MCF 10A (cell line): ENCODE results near the gene AQP12A. TPM values are rescaled to one million over a fixed set of nuclear protein-coding genes. Genes with fewer than 3 reads are reported as not detected.

Source experiments
- BruUV-seq: library from RNA; stranded (reverse); fragments of 400-500 nt; replicated peaks from 2 replicates; lab custom pipeline; 2021; lab: Mats Ljungman, UMichigan
- CTCF ChIA-PET: fragments of 300-600 bp; sonication (Branson Sonifier 250); formaldehyde crosslinking; extraction: SDS; loops from one replicate; lab custom pipeline; 2021; ENCODE audit warnings: antibody characterized with exemption, inconsistent platforms; lab: Yijun Ruan, JAX
- POLR2A ChIA-PET: fragments of 300-600, 350-650 bp; sonication (Branson Sonifier 250); formaldehyde crosslinking; extraction: SDS; loops from one replicate; lab custom pipeline; 2020; ENCODE audit warnings: antibody characterized with exemption, inconsistent platforms; lab: Yijun Ruan, JAX
- DNase-seq: peaks from one replicate; pipeline ENCODE4 v3.0.0-alpha.2; 2018; ENCODE audit not compliant: unreplicated experiment
- H3K27ac Mint-ChIP-seq: one replicate; pipeline ENCODE4 v1.8.0; 2022; ENCODE audit warnings: mild to moderate bottlenecking, low read depth, mixed read lengths; ENCODE audit not compliant: unreplicated experiment
- H3K27me3 Mint-ChIP-seq: one replicate; pipeline ENCODE4 v1.8.0; 2022; ENCODE audit warnings: mixed read lengths; ENCODE audit not compliant: insufficient read depth, unreplicated experiment
- H3K36me3 Mint-ChIP-seq: one replicate; pipeline ENCODE4 v1.8.0; 2022; ENCODE audit warnings: mild to moderate bottlenecking, moderate library complexity, mixed read lengths; ENCODE audit not compliant: insufficient read depth, unreplicated experiment
- H3K4me1 Mint-ChIP-seq: one replicate; pipeline ENCODE4 v1.8.0; 2022; ENCODE audit warnings: mixed read lengths; ENCODE audit not compliant: insufficient read depth, unreplicated experiment
- H3K4me3 Mint-ChIP-seq: one replicate; pipeline ENCODE4 v1.8.0; 2022; ENCODE audit warnings: mild to moderate bottlenecking, moderate library complexity, mixed read lengths; ENCODE audit not compliant: unreplicated experiment
- H3K9me3 Mint-ChIP-seq: one replicate; pipeline ENCODE4 v1.8.0; 2022; ENCODE audit warnings: mixed read lengths; ENCODE audit not compliant: unreplicated experiment
- CTCF ChIP-seq: fragments of 200-600 bp; IDR thresholded peaks from one replicate; pipeline ENCODE4 v1.8.0; 2022; ENCODE audit warnings: antibody characterized with exemption, mild to moderate bottlenecking; ENCODE audit not compliant: unreplicated experiment
- intact Hi-C: fragments of 100-400 bp; cut with micrococcal nuclease; formaldehyde crosslinking; loops from 2 replicates; pipeline ENCODE4 v1.14.1; 2022
- total RNA-seq: library from RNA; stranded (reverse); gene quantifications from 2 replicates; pipeline ENCODE4 v1.2.3, GENCODE V29; 2022

Gene AQP12A
- total RNA-seq, 1 experiment from 2014 or later: not detected

GRCh38 chr2:240711701-240712100 lies 20.0 kb downstream of the AQP12A start:
- POLR2A ChIA-PET: no interaction called here
- Mint-ChIP-seq H3K4me1 (no peaks in the 10 kb centered on the region), H3K36me3 (no peaks in the 10 kb centered on the region), H3K27ac (no peak overlapping the region), H3K27me3 (peaks cover 57% of the 10 kb centered on the region), H3K4me3 (no peak overlapping the region), H3K9me3 (no peaks in the 10 kb centered on the region)
- intact Hi-C loops: no loop called here
- CTCF ChIA-PET: no interaction called here
- no TSS peak for BruUV-seq
- TF ChIP-seq CTCF: no peak
- DNase-seq: no peak

GRCh38 chr2:240712121-240712520 lies 20.5 kb downstream of the AQP12A start:
- intact Hi-C loops: no loop called here
- ChIA-PET POLR2A (no interaction called here), CTCF (no interaction called here)
- TF ChIP-seq CTCF: no peak
- H3K4me1 Mint-ChIP-seq: no peaks in the 10 kb centered on the region
- H3K27me3 Mint-ChIP-seq: peaks cover 56% of the 10 kb centered on the region
- H3K4me3 Mint-ChIP-seq: no peak overlapping the region
- H3K36me3 Mint-ChIP-seq: no peaks in the 10 kb centered on the region
- no peak overlapping the region for H3K27ac Mint-ChIP-seq
- no peaks in the 10 kb centered on the region for H3K9me3 Mint-ChIP-seq
- no peak for DNase-seq
- BruUV-seq: no TSS peak

- TF ChIP-seq CTCF: no peak
Observed at GRCh38 chr2:240713071-240713927, 21.6 kb downstream of the AQP12A start.

GRCh38 chr2:240713928-240714746 lies 22.5 kb downstream of the AQP12A start:
- Mint-ChIP-seq H3K27ac (no peak overlapping the region), H3K4me3 (no peak overlapping the region), H3K36me3 (no peaks in the 10 kb centered on the region), H3K4me1 (no peaks in the 10 kb centered on the region), H3K9me3 (no peaks in the 10 kb centered on the region), H3K27me3 (peaks cover 36% of the 10 kb centered on the region)
- ChIA-PET POLR2A (no interaction called here), CTCF (no interaction called here)
- no peak for DNase-seq
- intact Hi-C loops: no loop called here
- no peak for TF ChIP-seq CTCF
- no TSS peak for BruUV-seq

More at GRCh38 chr2:240713071-240713927, 21.6 kb downstream of the AQP12A start:
- intact Hi-C loops: no loop called here
- DNase-seq: no peak
- CTCF ChIA-PET: no interaction called here
- no peak overlapping the region for H3K4me3 Mint-ChIP-seq
- no peak overlapping the region for H3K27ac Mint-ChIP-seq
- H3K4me1 Mint-ChIP-seq: no peaks in the 10 kb centered on the region
- POLR2A ChIA-PET: no interaction called here
- H3K27me3 Mint-ChIP-seq: peaks cover 45% of the 10 kb centered on the region
- no peaks in the 10 kb centered on the region for H3K36me3 Mint-ChIP-seq
- no TSS peak for BruUV-seq
- H3K9me3 Mint-ChIP-seq: no peaks in the 10 kb centered on the region
